ENCODE measurements around the gene TAS2R1. TPM values are rescaled to one million over a fixed set of nuclear protein-coding genes. Genes with fewer than 3 reads are reported as not detected.

Gene TAS2R1
- polyA plus RNA-seq, 3 donors: not detected

GRCh38 chr5:9646843-9647242 is 16.7 kb upstream of the TAS2R1 start:
- no peaks in the 10 kb centered on the region for H3K9me3 ChIP-seq (replicated peaks in 1 of 2; ENCODE audit: control insufficient read depth in 1 of 2, insufficient read depth in 1 of 2, low read length in 2 of 2)
- TF ChIP-seq CTCF (IDR thresholded peaks at IDR 0.05): no peak
- no CpG with 5 or more reads among the region's 2 CpGs for WGBS (ENCODE audit: insufficient coverage)
- no peak overlapping the region for H3K4me2 ChIP-seq (replicated peaks; ENCODE audit: extremely low read depth, low read length, poor library complexity, severe bottlenecking)
- H3K79me2 ChIP-seq (ENCODE audit: insufficient read depth, low read length): no peaks in the 10 kb centered on the region
- Mint-ChIP-seq H3K4me1 (no peaks in the 10 kb centered on the region), H3K27me3 (ENCODE audit: low read depth in 3 of 3) (no peaks in the 10 kb centered on the region), H3K9me3 (peaks cover 0 to 3% (median 0%) of the 10 kb centered on the region in 7 donors), H3K36me3 (no peaks in the 10 kb centered on the region), H3K27ac (no peak overlapping the region), H3K4me3 (no peak overlapping the region)
- DNase-seq: no peak
- no peaks in the 10 kb centered on the region for H4K20me1 ChIP-seq (ENCODE audit: insufficient read depth, low read length)
- no peak overlapping the region for H3K4me3 ChIP-seq (replicated peaks in 1 of 3; ENCODE audit: low read depth in 2 of 3, low read length in 3 of 3)
- no peaks in the 10 kb centered on the region for H3K36me3 ChIP-seq (replicated peaks in 1 of 2; ENCODE audit: control insufficient read depth in 1 of 2, insufficient read depth in 2 of 2, low read length in 2 of 2)
- no peak overlapping the region for H2AFZ ChIP-seq (ENCODE audit: insufficient read depth, low read depth, low read length, poor library complexity, severe bottlenecking)
- H3K9ac ChIP-seq (ENCODE audit: insufficient read depth, low read length, poor library complexity, severe bottlenecking): no peak overlapping the region
- intact Hi-C loops (cut with micrococcal nuclease): no loop called here
- no peak overlapping the region for H3K27ac ChIP-seq (ENCODE audit: low read depth in 1 of 2, low read length in 2 of 2)
- H3K4me1 ChIP-seq (ENCODE audit: control insufficient read depth in 1 of 2, insufficient read depth in 2 of 2, low read length in 2 of 2): no peaks in the 10 kb centered on the region
- no peaks in the 10 kb centered on the region for H3K27me3 ChIP-seq (ENCODE audit: control insufficient read depth in 2 of 2, insufficient read depth in 2 of 2, low read length in 2 of 2)

- no peaks in the 10 kb centered on the region for H3K27me3 ChIP-seq (ENCODE audit: control insufficient read depth in 2 of 2, insufficient read depth in 2 of 2, low read length in 2 of 2)
- no peak overlapping the region for H3K4me2 ChIP-seq (replicated peaks; ENCODE audit: extremely low read depth, low read length, poor library complexity, severe bottlenecking)
- H3K9ac ChIP-seq (ENCODE audit: insufficient read depth, low read length, poor library complexity, severe bottlenecking): no peak overlapping the region
- intact Hi-C loops (cut with micrococcal nuclease): no loop called here
- Mint-ChIP-seq H3K27ac (no peak overlapping the region), H3K36me3 (no peaks in the 10 kb centered on the region), H3K4me3 (no peak overlapping the region), H3K9me3 (peaks cover 0 to 3% (median 2%) of the 10 kb centered on the region in 7 donors), H3K27me3 (ENCODE audit: low read depth in 3 of 3) (no peaks in the 10 kb centered on the region), H3K4me1 (no peaks in the 10 kb centered on the region)
- no peaks in the 10 kb centered on the region for H3K9me3 ChIP-seq (replicated peaks in 1 of 2; ENCODE audit: control insufficient read depth in 1 of 2, insufficient read depth in 1 of 2, low read length in 2 of 2)
- no peak overlapping the region for H2AFZ ChIP-seq (ENCODE audit: insufficient read depth, low read depth, low read length, poor library complexity, severe bottlenecking)
- no peaks in the 10 kb centered on the region for H3K79me2 ChIP-seq (ENCODE audit: insufficient read depth, low read length)
- H3K27ac ChIP-seq (ENCODE audit: low read depth in 1 of 2, low read length in 2 of 2): no peak overlapping the region
- H3K4me1 ChIP-seq (ENCODE audit: control insufficient read depth in 1 of 2, insufficient read depth in 2 of 2, low read length in 2 of 2): no peaks in the 10 kb centered on the region
- H4K20me1 ChIP-seq (ENCODE audit: insufficient read depth, low read length): no peaks in the 10 kb centered on the region
- no peak overlapping the region for H3K4me3 ChIP-seq (replicated peaks in 1 of 3; ENCODE audit: low read depth in 2 of 3, low read length in 3 of 3)
- DNase-seq: no peak
- WGBS (ENCODE audit: insufficient coverage): 87% methylated on average over 3 of the region's 3 CpGs
- H3K36me3 ChIP-seq (replicated peaks in 1 of 2; ENCODE audit: control insufficient read depth in 1 of 2, insufficient read depth in 2 of 2, low read length in 2 of 2): no peaks in the 10 kb centered on the region
- TF ChIP-seq CTCF (IDR thresholded peaks at IDR 0.05): no peak
Measured at GRCh38 chr5:9644630-9645029, 14.5 kb upstream of the TAS2R1 start.
